HEK293 (cell line): ENCODE measurements around the gene TTC9C.

Experiments used
- GFI1B ChIP-seq: fragments of 450-650 bp; formaldehyde crosslinking; IDR thresholded peaks from 2 replicates; pipeline ENCODE4 v1.5.1; 2016; ENCODE audit warnings: missing biosample characterization, missing genetic modification characterization
- GLI4 ChIP-seq: fragments of 450-650 bp; formaldehyde crosslinking; IDR thresholded peaks from 2 replicates; pipeline ENCODE4 v1.5.1; 2016; ENCODE audit warnings: missing biosample characterization, missing genetic modification characterization
- HOXC10 ChIP-seq: sonication (generic); formaldehyde crosslinking; IDR thresholded peaks from 2 replicates; pipeline ENCODE4 v1.8.1; 2023; ENCODE audit warnings: mild to moderate bottlenecking, missing genetic modification reagents
- IKZF3 ChIP-seq: fragments of 450-650 bp; IDR thresholded peaks from 2 replicates; pipeline ENCODE4 v1.5.0; 2018; ENCODE audit warnings: missing biosample characterization, mild to moderate bottlenecking, missing genetic modification characterization, moderate library complexity
- OVOL3 ChIP-seq: fragments of 450-650 bp; formaldehyde crosslinking; IDR thresholded peaks from 2 replicates; pipeline ENCODE4 v1.5.1; 2016; ENCODE audit warnings: missing biosample characterization, missing genetic modification characterization
- SALL2 ChIP-seq: fragments of 450-650 bp; formaldehyde crosslinking; IDR thresholded peaks from 2 replicates; pipeline ENCODE4 v1.5.0; 2017; ENCODE audit warnings: missing biosample characterization, mild to moderate bottlenecking, missing genetic modification characterization, borderline replicate concordance
- SCRT2 ChIP-seq: fragments of 450-650 bp; formaldehyde crosslinking; IDR thresholded peaks from 2 replicates; pipeline ENCODE4 v1.5.1; 2016; ENCODE audit warnings: missing biosample characterization, missing genetic modification characterization
- ZBTB17 ChIP-seq: fragments of 450-650 bp; formaldehyde crosslinking; IDR thresholded peaks from 2 replicates; pipeline ENCODE4 v1.5.1; 2016; ENCODE audit warnings: missing biosample characterization, missing genetic modification characterization
- ZBTB20 ChIP-seq: fragments of 450-650 bp; formaldehyde crosslinking; IDR thresholded peaks from 2 replicates; pipeline ENCODE4 v1.5.1; 2016; ENCODE audit warnings: missing biosample characterization, missing genetic modification characterization
- ZBTB48 ChIP-seq: fragments of 450-650 bp; formaldehyde crosslinking; IDR thresholded peaks from 2 replicates; pipeline ENCODE4 v1.5.1; 2016; ENCODE audit warnings: missing biosample characterization, missing genetic modification characterization
- ZFP69B ChIP-seq: fragments of 450-650 bp; formaldehyde crosslinking; IDR thresholded peaks from 2 replicates; pipeline ENCODE4 v1.5.1; 2016; ENCODE audit warnings: missing biosample characterization, missing genetic modification characterization
- ZNF121 ChIP-seq: fragments of 450-650 bp; formaldehyde crosslinking; IDR thresholded peaks from 2 replicates; pipeline ENCODE4 v1.5.1; 2016; ENCODE audit warnings: missing biosample characterization, missing genetic modification characterization
- ZNF138 ChIP-seq: fragments of 450-650 bp; formaldehyde crosslinking; IDR thresholded peaks from 2 replicates; pipeline ENCODE4 v1.5.1; 2016; ENCODE audit warnings: missing biosample characterization, missing genetic modification characterization, borderline replicate concordance
- ZNF239 ChIP-seq: fragments of 450-650 bp; formaldehyde crosslinking; IDR thresholded peaks from 2 replicates; pipeline ENCODE4 v1.5.1; 2016; ENCODE audit warnings: missing biosample characterization, missing genetic modification characterization
- ZNF324 ChIP-seq: fragments of 450-650 bp; formaldehyde crosslinking; IDR thresholded peaks from 2 replicates; pipeline ENCODE4 v1.5.1; 2016; ENCODE audit warnings: missing biosample characterization, missing genetic modification characterization
- ZNF366 ChIP-seq: fragments of 450-650 bp; formaldehyde crosslinking; conservative IDR thresholded peaks from 2 replicates; pipeline ENCODE4 v1.5.1; 2016; ENCODE audit warnings: missing biosample characterization, missing genetic modification characterization
- ZNF391 ChIP-seq: fragments of 450-650 bp; formaldehyde crosslinking; IDR thresholded peaks from 2 replicates; pipeline ENCODE4 v1.5.1; 2016; ENCODE audit warnings: low read depth, missing biosample characterization, missing genetic modification characterization, borderline replicate concordance
- ZNF423 ChIP-seq: fragments of 450-650 bp; formaldehyde crosslinking; IDR thresholded peaks from 2 replicates; pipeline ENCODE4 v1.5.1; 2016; ENCODE audit warnings: missing biosample characterization, missing genetic modification characterization
- ZNF426 ChIP-seq: fragments of 450-650 bp; formaldehyde crosslinking; IDR thresholded peaks from 2 replicates; pipeline ENCODE4 v1.5.1; 2017; ENCODE audit warnings: missing biosample characterization, missing genetic modification characterization, mild to moderate bottlenecking, inconsistent platforms, moderate library complexity
- ZNF433 ChIP-seq: fragments of 450-650 bp; formaldehyde crosslinking; IDR thresholded peaks from 2 replicates; pipeline ENCODE4 v1.5.1; 2016; ENCODE audit warnings: missing biosample characterization, missing genetic modification characterization, low read depth
- ZNF510 ChIP-seq: fragments of 450-650 bp; formaldehyde crosslinking; IDR thresholded peaks from 2 replicates; pipeline ENCODE4 v1.5.1; 2018; ENCODE audit warnings: mild to moderate bottlenecking, missing genetic modification characterization, missing biosample characterization; ENCODE audit not compliant: insufficient replicate concordance
- ZNF548 ChIP-seq: fragments of 450-650 bp; formaldehyde crosslinking; IDR thresholded peaks from 2 replicates; pipeline ENCODE4 v1.5.1; 2016; ENCODE audit warnings: missing biosample characterization, missing genetic modification characterization
- ZNF596 ChIP-seq: fragments of 450-650 bp; IDR thresholded peaks from 2 replicates; pipeline ENCODE4 v1.5.0; 2018; ENCODE audit warnings: missing biosample characterization, mild to moderate bottlenecking, missing genetic modification characterization, moderate library complexity
- ZNF791 ChIP-seq: fragments of 450-650 bp; formaldehyde crosslinking; IDR thresholded peaks from 2 replicates; pipeline ENCODE4 v1.5.1; 2016; ENCODE audit warnings: missing biosample characterization, missing genetic modification characterization
- ZNF837 ChIP-seq: fragments of 450-650 bp; formaldehyde crosslinking; IDR thresholded peaks from 2 replicates; pipeline ENCODE4 v1.5.1; 2016; ENCODE audit warnings: missing biosample characterization, missing genetic modification characterization
- TF ChIP-seq, protein P1 (sequence below): fragments of 450-650 bp; formaldehyde crosslinking; IDR thresholded peaks from 2 replicates; pipeline ENCODE4 v1.5.1; 2017; ENCODE audit warnings: missing biosample characterization, mild to moderate bottlenecking, missing genetic modification characterization, moderate library complexity
- TF ChIP-seq, protein P2 (sequence below): fragments of 450-650 bp; formaldehyde crosslinking; conservative IDR thresholded peaks from 2 replicates; pipeline ENCODE4 v1.5.1; 2016; ENCODE audit warnings: low read depth, missing biosample characterization, missing genetic modification characterization
- TF ChIP-seq, protein P3 (sequence below): fragments of 450-650 bp; formaldehyde crosslinking; IDR thresholded peaks from 2 replicates; pipeline ENCODE4 v1.5.1; 2016; ENCODE audit warnings: missing biosample characterization, missing genetic modification characterization
- TF ChIP-seq, protein P4 (sequence below): fragments of 450-650 bp; formaldehyde crosslinking; IDR thresholded peaks from 2 replicates; pipeline ENCODE4 v1.5.1; 2016; ENCODE audit warnings: missing biosample characterization, missing genetic modification characterization
- TF ChIP-seq, protein P5 (sequence below): fragments of 450-650 bp; formaldehyde crosslinking; IDR thresholded peaks from 2 replicates; pipeline ENCODE4 v1.5.1; 2016; ENCODE audit warnings: missing biosample characterization, missing genetic modification characterization

The TTC9C gene

DNA sequence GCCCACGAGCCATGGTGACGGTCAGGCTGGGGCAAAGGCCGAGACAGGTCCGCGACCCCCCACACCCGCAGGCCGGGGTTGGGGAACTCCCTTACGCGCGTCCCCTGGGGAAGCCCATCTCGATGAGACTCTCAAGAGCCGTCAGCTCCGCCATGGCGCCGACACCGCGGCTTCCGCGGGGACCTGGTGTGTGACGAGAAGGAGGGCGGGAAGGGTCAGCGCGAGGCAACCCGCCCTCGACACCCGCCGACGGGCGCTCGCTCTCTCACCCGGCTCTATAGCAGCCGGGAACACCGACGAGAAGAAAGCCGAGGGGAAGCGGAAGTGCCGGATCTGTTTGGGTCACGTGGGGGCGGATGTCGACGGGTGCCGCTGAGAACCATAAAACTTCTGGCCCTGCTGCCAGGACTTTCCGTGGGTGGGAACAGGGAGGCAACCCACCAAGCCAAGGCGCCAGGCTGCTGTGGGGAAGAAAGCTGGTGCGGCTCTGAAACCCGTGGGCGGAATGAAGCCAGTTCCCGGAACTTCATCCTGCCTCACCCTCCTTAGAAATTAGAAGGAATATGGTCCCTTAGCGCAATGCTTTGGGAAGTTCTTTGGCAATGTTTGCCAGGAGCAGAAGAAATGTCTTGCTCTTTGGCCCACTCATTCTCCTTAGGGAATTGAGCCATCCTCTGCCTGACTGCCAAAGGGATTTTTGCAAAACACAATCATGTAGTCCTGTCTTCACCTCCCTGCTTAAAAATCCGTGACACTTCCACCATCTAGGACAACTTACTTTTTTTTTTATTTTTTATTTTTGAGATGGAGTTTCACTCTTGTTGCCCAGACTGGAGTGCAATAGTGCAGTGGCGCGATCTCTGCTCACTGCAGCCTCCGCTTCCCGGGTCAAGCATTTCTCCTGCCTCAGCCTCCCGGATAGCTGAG is 49.3 kb upstream of the TTC9C start, which contains the start of gene UBXN1 (continued):
- TF ChIP-seq, protein P1, sequence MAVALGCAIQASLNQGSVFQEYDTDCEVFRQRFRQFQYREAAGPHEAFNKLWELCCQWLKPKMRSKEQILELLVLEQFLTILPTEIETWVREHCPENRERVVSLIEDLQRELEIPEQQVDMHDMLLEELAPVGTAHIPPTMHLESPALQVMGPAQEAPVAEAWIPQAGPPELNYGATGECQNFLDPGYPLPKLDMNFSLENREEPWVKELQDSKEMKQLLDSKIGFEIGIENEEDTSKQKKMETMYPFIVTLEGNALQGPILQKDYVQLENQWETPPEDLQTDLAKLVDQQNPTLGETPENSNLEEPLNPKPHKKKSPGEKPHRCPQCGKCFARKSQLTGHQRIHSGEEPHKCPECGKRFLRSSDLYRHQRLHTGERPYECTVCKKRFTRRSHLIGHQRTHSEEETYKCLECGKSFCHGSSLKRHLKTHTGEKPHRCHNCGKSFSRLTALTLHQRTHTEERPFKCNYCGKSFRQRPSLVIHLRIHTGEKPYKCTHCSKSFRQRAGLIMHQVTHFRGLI (tag by site-specific recombination), result no peak
- no peak for TF ChIP-seq ZNF510
- no peak for TF ChIP-seq SCRT2 (tag by site-specific recombination)
- TF ChIP-seq ZNF366, result no peak
- TF ChIP-seq, protein P2, sequence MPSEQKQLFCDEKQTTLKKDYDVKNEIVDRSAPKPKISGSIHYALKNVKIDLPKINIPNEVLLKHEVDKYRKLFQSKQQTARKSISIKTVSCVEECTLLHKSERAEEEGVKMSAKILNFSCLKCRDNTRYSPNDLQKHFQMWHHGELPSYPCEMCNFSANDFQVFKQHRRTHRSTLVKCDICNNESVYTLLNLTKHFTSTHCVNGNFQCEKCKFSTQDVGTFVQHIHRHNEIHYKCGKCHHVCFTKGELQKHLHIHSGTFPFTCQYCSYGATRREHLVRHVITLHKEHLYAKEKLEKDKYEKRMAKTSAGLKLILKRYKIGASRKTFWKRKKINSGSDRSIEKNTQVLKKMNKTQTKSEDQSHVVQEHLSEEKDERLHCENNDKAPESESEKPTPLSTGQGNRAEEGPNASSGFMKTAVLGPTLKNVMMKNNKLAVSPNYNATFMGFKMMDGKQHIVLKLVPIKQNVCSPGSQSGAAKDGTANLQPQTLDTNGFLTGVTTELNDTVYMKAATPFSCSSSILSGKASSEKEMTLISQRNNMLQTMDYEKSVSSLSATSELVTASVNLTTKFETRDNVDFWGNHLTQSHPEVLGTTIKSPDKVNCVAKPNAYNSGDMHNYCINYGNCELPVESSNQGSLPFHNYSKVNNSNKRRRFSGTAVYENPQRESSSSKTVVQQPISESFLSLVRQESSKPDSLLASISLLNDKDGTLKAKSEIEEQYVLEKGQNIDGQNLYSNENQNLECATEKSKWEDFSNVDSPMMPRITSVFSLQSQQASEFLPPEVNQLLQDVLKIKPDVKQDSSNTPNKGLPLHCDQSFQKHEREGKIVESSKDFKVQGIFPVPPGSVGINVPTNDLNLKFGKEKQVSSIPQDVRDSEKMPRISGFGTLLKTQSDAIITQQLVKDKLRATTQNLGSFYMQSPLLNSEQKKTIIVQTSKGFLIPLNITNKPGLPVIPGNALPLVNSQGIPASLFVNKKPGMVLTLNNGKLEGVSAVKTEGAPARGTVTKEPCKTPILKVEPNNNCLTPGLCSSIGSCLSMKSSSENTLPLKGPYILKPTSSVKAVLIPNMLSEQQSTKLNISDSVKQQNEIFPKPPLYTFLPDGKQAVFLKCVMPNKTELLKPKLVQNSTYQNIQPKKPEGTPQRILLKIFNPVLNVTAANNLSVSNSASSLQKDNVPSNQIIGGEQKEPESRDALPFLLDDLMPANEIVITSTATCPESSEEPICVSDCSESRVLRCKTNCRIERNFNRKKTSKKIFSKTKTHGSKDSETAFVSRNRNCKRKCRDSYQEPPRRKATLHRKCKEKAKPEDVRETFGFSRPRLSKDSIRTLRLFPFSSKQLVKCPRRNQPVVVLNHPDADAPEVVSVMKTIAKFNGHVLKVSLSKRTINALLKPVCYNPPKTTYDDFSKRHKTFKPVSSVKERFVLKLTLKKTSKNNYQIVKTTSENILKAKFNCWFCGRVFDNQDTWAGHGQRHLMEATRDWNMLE (tag by site-specific recombination), result peak; percentile 85
- TF ChIP-seq ZNF138 (tag by site-specific recombination), result no peak
- no peak for TF ChIP-seq GFI1B (tag by site-specific recombination)
- TF ChIP-seq ZNF239 (tag by site-specific recombination), result no peak
- TF ChIP-seq ZNF391 (tag by site-specific recombination), result no peak
- no peak for TF ChIP-seq ZNF426 (tag by site-specific recombination)
- TF ChIP-seq ZBTB20, result peak; percentile 26; the same call in 1 of the 2 replicates
- TF ChIP-seq SALL2 (tag by site-specific recombination), result no peak
- no peak for TF ChIP-seq ZNF324 (tag by site-specific recombination)
- TF ChIP-seq ZBTB48 (tag by site-specific recombination), result peak; percentile 76
- no peak for TF ChIP-seq ZFP69B (tag by site-specific recombination)
- TF ChIP-seq ZNF791, result no peak
- no peak for TF ChIP-seq ZNF433 (tag by site-specific recombination)
- TF ChIP-seq, protein P3, sequence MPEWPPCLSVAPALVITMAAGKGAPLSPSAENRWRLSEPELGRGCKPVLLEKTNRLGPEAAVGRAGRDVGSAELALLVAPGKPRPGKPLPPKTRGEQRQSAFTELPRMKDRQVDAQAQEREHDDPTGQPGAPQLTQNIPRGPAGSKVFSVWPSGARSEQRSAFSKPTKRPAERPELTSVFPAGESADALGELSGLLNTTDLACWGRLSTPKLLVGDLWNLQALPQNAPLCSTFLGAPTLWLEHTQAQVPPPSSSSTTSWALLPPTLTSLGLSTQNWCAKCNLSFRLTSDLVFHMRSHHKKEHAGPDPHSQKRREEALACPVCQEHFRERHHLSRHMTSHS (tag by site-specific recombination), result no peak
- no peak for TF ChIP-seq ZNF423 (tag by site-specific recombination)
- TF ChIP-seq OVOL3 (tag by site-specific recombination), result no peak
- no peak for TF ChIP-seq ZNF548 (tag by site-specific recombination)
- peak; percentile 62 for TF ChIP-seq IKZF3
- TF ChIP-seq ZNF596, result peak; percentile 56; the same call in 1 of the 2 replicates
- TF ChIP-seq GLI4 (tag by site-specific recombination), result no peak
- TF ChIP-seq ZBTB17 (tag by site-specific recombination), result peak; percentile 78
- no peak for TF ChIP-seq ZNF837 (tag by site-specific recombination)
- no peak for TF ChIP-seq HOXC10
- TF ChIP-seq, protein P4, sequence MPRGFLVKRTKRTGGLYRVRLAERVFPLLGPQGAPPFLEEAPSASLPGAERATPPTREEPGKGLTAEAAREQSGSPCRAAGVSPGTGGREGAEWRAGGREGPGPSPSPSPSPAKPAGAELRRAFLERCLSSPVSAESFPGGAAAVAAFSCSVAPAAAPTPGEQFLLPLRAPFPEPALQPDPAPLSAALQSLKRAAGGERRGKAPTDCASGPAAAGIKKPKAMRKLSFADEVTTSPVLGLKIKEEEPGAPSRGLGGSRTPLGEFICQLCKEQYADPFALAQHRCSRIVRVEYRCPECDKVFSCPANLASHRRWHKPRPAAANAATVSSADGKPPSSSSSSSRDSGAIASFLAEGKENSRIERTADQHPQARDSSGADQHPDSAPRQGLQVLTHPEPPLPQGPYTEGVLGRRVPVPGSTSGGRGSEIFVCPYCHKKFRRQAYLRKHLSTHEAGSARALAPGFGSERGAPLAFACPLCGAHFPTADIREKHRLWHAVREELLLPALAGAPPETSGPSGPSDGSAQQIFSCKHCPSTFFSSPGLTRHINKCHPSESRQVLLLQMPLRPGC (tag by site-specific recombination), result 0 out of 2 replicates have a peak, but pooled peaks have one; percentile 29
- TF ChIP-seq ZNF121 (tag by site-specific recombination), result no peak
- TF ChIP-seq, protein P5, sequence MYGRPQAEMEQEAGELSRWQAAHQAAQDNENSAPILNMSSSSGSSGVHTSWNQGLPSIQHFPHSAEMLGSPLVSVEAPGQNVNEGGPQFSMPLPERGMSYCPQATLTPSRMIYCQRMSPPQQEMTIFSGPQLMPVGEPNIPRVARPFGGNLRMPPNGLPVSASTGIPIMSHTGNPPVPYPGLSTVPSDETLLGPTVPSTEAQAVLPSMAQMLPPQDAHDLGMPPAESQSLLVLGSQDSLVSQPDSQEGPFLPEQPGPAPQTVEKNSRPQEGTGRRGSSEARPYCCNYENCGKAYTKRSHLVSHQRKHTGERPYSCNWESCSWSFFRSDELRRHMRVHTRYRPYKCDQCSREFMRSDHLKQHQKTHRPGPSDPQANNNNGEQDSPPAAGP, result 0 out of 2 replicates have a peak, but pooled peaks have one; percentile 33
